Activated T-helper 1 cell treated with anti-CD3 and anti-CD28 coated beads, Interleukin-2, amount 50 U/mL, for 16 hours (primary cell): ENCODE results near the gene ADAM10.

ENCODE experiments used
- DNase-seq, 2 donors: peaks; one replicate each; pipeline ENCODE4 v3.0.0-alpha.2; 2020; ENCODE audit warnings: low read depth in 1 of 2, low spot score in 1 of 2

ADAM10 gene

DNA sequence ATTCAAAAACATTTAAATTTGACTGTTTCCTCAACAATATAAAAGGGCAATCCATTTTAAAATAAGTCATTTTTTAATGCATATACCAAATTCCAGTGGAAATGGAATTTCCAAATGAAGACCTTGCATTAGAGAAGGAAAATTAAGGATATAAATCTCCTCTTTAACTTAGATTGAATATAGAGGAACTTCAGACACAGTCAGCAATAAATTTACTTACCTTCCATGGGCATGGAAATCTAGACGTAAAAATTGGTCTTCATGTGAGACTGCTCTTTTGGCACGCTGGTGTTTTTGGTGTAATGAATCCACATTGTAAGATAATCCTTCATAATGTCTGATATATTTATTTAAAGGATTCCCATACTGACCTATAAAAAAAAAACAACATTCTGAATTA, 32.1 kb downstream of the ADAM10 start:
- no peak for DNase-seq

DNA sequence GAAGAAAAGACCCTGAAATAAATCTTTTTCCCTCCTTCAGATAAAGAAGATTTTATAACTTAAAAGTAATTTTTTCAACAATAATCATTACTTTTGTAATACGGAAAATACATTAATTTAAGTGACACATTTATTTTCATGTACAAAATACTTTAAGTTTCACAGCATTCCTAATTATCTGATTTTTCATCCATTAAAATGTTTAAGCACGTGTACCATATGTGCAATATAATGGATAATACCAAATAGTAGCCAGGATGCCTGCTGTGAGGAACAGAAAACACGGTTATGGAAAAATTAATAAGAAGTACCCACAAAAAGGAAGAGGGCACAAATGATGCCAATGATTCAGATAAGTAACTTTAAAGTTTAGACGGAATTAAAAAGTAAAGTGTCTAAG, 33.5 kb downstream of the ADAM10 start:
- DNase-seq: no peak

GRCh38 chr15:58715266-58715917, 34.1 kb downstream of the ADAM10 start:
- DNase-seq: no peak

GRCh38 chr15:58710701-58711100, 38.8 kb downstream of the ADAM10 start:
- DNase-seq: no peak

GRCh38 chr15:58707397-58707796, 42.1 kb downstream of the ADAM10 start:
- DNase-seq: no peak

- DNase-seq: no peak
These were observed 44.4 kb downstream of the ADAM10 start for GRCh38 chr15:58705105-58705504.

DNA sequence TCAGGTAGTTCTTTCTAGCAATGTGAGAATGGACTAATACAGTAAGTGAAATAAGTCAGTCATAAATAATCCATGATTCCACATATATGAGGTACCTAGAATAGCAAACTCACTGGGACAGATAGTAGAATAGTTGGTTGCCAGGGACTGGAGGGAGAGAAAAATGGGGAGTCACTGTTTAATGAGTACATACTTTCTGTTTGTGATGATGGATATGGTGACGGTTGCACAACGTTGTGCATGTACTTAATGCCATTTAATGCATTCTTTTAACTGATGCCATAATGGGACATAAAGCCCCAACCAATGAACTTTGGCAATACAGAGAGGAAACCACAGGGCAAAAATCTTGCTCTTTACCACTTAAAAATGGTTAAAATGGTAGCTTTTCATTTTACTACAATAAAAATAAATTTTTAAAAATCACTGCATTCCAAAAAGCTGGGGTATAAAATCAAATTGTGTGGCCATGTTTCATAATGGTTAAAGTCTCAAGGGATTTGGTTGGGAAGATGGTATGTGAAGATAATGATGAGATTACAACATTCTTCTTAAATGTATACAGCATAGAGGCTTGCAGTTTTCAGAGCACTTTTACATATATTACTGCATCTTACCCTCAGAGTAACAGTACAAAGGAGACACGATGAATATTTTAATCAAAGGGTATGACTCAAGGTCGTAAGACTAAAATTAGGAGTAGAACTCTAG, 45.2 kb downstream of the ADAM10 start:
- no peak for DNase-seq

DNA sequence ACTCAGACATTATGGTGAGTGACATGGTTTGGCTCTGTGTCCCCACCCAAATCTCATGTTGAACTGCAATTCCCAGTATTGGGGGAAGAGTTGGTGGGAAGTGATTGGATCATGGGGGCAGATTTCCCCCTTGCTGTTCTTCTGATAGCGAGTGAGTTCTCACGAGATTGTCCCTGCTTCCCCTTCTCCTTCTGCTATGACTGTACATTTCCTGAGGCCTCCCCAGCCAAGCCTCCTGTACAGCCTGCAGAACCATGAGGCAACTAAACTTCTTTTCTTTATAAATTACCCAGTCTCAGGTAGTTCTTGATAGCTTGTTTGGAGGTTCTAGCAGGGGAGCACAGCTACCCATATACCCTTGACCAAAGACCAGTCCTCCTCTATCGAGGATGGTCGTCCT, 45.9 kb downstream of the ADAM10 start:
- no peak for DNase-seq

DNA sequence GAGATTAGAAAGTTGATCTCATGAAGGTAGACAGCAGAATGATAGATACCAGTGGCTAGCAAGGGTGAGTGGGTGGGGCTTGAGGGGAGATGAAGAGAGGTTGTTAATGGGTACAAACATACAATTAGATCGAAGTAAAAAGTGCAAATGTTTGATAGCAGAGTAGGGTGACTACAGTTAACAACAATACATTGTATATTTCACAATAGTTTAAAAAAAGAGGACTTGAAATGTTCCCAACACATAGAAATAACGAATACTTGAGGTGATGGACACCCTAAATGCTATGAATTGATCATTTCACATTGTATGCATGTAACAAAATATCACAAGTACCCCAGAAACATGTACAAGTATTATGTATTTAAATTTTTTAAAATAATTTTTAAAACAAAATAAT, 47.3 kb downstream of the ADAM10 start:
- no peak for DNase-seq

DNA sequence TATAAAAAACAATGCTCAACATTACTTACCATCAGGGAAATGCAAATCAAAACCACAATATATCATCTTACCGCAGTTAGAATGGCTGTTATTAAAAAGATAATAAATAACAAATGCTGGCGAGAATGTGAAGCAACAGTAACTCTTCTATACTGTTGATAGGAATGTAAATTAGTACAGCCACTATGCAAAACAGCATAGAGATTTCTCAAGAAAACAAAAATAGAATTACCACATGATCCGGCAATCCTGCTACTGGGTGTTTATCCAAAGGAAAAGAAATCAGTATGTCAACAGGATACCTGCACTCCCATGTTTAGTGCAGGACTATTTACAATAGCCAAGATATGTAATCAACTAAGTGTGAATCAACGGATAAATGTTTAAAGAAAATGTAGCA, 48.1 kb downstream of the ADAM10 start:
- DNase-seq: no peak

- no peak for DNase-seq
These were observed 49.7 kb downstream of the ADAM10 start for GRCh38 chr15:58699769-58700168.

DNA sequence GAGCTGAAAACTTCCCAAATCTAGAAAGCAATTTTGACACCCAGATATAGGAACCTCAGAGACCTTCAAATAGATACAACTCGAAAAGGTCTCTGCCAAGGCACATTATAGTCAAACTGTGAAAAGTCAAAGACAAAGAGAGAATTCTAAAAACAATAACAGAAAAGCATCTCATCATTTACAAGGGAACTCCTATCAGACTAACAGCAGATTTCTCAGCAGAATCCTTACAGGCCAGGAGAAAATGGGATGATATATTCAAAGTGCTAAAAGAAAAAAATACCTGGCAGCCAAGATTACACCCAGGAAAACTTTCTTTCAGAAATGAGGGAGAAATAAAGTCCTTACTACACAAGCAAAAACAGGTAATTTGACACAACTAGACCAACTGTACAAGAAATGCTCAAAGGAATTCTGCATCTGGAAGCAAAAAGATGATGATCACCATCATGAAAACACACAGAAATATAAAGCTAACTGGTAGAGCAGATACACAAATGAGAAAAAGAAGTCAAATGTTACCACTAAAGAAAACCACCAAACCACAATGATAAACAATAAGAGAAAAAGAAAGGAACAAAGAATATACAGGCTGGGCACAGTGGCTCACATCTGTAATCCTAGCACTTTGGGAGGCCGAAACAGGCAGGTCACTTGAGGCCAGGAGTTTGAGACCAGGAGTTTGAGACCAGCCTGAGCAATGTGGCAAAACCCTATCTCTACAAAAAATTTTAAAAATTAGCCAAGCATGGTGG, 50.4 kb downstream of the ADAM10 start:
- DNase-seq: no peak

- no peak for DNase-seq
These were observed 52.3 kb downstream of the ADAM10 start for GRCh38 chr15:58697220-58697619.

DNA sequence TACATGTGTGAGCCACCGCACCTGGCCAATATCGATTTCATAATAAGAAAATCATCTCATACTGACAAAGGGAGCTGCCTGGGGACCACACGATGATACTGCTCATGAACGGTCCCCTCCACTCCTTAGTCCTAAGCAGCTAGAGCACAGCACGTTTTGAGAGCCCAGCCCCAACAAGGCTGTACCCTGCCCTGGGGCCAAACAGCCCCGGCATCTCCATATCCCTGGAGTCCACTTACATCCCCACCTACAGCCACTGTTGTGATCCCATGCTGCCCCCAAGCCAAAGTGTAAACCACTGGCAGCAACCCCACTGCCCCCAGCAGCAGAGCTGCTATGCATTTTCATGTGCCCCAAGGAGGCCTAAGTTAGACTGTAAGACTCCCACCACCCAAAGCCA, 52.8 kb downstream of the ADAM10 start:
- no peak for DNase-seq

DNA sequence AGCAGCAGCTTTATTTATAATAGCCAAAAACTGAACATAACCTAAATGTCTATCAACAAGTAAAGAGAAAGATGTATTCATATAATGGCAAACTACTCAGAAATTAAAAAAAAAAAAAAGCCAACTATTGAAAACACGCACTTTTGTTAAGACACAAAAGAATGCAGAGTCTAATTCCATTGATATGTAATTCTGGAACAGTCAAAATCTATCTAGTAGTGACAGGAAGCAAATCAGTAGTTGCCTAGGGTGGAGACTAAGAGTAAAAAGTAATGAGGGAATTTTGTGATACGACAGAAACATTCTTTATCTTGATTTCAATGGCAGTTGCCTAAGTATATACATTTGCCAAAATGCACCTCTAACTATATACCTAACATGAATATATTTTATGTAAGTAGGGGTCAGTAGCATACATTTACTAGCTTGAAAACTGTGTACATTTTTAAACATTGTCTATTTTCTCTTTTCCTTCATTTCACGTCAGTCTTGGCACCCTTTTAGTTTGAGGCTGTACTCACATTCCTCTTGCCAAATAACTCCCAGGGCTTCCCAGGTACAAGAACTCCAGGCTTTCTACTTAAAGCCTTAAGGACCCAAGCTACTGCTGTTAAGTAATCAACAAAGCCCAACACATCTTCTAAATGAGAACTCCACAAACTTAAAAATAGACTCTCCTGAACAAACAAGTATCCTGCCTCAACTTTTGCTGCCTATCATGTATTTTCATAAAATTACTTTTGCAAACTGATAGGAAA, 54.7 kb downstream of the ADAM10 start:
- DNase-seq: no peak

DNA sequence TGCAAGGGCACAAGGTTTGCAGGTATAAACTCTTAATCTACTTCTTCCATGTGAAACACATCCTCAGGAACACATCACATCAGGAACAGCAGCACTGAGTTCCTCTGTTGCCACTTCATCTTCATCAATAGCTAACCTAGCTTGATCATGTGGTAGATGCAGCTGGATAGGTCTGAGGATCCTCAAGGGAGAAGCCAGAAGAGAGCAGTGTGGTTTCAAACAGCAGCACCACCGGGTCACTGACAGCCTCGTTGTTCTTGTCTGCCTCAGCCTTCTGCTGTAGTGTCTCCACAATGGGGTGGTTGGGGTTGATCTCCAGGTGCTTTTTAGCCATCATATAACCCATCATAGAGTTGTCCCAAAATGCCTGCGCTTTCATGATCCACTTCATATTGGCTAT, 58.8 kb downstream of the ADAM10 start:
- DNase-seq: no peak

DNA sequence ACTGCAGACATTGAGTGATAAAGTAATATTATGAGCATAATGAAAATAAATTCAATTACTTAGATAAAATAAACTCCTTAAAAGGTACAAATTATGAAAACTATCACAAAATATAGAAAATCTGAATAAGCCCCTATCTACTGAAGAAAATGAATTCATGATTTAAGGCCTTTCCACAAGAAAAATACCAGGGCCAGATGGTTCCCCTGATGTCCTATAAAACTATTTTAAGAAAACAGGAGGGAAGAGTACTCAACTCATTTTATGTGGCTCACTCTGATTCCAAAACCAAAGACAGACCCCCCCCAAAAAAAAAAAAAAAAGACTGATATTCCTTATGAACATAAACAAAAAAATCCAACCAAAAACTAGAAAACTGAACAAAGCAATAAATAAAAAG, 59.9 kb downstream of the ADAM10 start:
- no peak for DNase-seq

DNA sequence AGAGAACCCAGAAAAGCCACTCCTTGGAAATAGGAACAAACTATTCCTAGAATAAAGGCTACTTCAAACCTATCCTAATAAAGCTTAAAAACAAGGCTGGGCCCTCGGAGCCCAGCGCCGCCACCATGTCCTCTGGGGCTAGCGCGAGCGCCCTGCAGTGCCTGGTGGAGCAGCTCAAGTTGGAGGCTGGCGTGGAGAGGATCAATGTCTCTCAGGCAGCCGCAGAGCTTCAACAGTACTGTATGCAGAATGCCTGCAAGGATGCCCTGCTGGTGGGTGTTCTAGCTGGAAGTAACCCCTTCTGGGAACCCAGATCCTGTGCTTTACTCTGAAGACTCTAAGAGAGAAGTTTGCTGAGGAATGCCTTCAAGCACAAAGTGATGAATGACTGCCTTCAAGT, 63.2 kb downstream of the ADAM10 start:
- DNase-seq: no peak

DNA sequence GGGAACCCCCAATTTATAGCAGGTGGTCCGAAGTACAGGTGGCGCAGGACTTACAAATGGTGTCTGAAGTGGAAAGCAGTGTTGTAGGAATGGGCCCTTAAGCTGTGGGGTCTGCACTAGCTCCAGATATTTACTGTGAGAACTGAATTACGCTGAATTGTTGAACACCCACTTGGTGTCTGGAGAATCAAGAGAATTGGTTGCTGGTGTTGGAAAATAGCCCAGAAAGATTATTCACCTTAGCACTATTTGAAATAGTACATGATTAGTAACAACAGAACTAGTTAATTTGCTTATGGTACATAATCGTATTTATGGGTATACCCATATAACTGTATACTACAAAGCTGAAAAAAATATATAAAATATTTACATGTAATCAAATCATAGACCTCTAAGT, 64.8 kb downstream of the ADAM10 start:
- no peak for DNase-seq

DNA sequence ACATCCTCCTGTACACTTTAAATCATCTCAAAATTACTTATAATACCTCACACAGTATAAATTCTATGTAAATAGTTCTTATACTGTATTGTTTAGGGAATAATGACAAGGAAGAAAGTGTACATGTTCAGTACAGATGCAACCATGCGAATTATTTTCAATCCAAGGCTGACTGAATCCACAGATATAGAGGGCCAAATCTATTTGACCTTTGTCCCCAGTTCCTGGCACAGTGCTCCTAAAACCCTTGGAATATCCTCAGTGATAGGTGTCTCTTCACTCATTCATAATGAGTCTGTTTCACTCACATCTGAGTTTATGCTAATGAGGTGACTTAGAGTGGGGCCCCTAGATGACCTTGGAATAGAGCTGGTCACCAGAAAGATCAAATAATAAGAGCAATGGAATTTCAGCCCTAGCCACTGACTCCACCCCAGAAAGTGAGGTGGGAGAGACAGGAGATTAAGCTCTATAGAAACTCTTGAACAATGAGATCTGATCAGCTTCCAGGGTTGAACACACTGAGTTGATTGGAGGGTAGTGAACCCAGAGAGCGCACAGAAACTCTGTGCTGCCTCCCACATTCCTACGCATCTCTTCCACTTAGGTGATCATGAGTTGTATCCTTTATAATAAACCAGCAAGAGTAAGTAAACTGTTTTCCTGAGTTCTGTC, 65.3 kb downstream of the ADAM10 start:
- DNase-seq: no peak

- no peak for DNase-seq
These were observed 67.3 kb downstream of the ADAM10 start for GRCh38 chr15:58682234-58682633.
